ENCODE data around the gene TMPRSS6.
A peak's percentile ranks its signal among the peaks of the same experiment; 100 is the strongest.

DNA sequence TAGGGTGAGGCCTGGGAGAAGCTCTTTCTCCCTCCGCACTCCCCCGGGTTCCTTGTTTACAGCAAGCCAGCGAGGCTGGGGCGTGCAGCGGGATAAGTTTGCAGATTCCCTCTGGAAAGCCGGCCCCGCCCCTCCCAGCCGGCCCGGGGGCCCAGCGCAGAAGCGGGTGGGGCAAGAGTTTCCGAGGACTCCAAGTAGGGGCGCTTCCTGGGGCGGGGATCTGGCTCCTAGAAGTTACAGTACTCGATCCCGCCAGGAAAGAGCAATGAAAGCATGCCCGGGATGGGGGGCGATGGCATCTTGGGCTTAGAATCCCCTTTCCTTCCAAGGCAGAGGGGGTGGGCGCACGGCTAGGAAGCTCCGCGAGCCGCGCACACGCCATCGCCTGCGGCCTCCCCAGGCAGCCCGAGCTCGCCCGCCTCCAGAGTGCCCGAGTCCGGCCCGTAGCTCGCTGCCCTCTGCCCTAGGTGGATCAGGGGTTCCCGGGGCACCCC lies 90.7 kb downstream of the TMPRSS6 start:
- TF ChIP-seq, protein P1, sequence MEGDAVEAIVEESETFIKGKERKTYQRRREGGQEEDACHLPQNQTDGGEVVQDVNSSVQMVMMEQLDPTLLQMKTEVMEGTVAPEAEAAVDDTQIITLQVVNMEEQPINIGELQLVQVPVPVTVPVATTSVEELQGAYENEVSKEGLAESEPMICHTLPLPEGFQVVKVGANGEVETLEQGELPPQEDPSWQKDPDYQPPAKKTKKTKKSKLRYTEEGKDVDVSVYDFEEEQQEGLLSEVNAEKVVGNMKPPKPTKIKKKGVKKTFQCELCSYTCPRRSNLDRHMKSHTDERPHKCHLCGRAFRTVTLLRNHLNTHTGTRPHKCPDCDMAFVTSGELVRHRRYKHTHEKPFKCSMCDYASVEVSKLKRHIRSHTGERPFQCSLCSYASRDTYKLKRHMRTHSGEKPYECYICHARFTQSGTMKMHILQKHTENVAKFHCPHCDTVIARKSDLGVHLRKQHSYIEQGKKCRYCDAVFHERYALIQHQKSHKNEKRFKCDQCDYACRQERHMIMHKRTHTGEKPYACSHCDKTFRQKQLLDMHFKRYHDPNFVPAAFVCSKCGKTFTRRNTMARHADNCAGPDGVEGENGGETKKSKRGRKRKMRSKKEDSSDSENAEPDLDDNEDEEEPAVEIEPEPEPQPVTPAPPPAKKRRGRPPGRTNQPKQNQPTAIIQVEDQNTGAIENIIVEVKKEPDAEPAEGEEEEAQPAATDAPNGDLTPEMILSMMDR (IDR thresholded peaks at IDR 0.05) = peak in 1 of 4 experiments; percentile 13
- TF ChIP-seq POLR2A (IDR thresholded peaks at IDR 0.05) (no peak), POLR2AphosphoS5 (IDR thresholded peaks at IDR 0.05) (no peak), EP300 (IDR thresholded peaks at IDR 0.05) (no peak)
